Measurements from ENCODE around the gene WDR4.

Gene WDR4

DNA sequence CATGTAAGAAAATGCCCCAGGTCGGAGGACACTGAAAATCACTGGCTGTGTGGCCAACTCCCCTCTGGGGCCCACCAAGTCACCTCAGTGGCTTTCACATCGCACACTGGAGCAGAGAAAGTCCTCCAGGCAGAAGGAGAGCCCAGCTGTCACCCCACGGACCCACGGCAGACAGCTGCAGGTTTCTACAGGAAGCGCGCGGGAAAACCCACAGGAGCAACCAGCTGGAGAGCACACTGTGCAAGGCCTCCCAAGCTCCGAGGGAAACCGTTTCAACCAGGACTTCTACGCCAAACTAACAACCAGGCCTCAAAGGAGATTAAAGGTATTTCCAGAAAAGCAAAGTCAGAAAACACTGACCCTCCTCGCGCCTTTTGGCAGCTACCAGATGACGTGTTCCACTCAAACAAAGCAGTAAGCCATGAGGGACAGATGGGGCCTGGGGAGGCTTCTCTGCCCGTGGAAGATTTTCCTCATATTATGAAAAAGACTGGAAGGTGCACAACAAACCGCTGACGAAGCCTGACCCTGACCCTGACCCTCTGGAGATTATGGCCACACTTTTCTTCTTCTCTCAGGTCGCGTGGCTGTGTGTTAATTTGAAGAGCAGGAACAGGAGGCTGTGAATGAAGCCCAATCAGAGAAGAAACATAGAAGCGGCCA lies 21.0 kb downstream of the WDR4 start:
- no peak overlapping the region for H3K4me3 ChIP-seq (ENCODE audit: low read depth, low read length)
- TF ChIP-seq, protein P1, sequence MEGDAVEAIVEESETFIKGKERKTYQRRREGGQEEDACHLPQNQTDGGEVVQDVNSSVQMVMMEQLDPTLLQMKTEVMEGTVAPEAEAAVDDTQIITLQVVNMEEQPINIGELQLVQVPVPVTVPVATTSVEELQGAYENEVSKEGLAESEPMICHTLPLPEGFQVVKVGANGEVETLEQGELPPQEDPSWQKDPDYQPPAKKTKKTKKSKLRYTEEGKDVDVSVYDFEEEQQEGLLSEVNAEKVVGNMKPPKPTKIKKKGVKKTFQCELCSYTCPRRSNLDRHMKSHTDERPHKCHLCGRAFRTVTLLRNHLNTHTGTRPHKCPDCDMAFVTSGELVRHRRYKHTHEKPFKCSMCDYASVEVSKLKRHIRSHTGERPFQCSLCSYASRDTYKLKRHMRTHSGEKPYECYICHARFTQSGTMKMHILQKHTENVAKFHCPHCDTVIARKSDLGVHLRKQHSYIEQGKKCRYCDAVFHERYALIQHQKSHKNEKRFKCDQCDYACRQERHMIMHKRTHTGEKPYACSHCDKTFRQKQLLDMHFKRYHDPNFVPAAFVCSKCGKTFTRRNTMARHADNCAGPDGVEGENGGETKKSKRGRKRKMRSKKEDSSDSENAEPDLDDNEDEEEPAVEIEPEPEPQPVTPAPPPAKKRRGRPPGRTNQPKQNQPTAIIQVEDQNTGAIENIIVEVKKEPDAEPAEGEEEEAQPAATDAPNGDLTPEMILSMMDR (IDR thresholded peaks at IDR 0.05; ENCODE audit: borderline replicate concordance, insufficient read depth, low read depth, low read length), result no peak

DNA sequence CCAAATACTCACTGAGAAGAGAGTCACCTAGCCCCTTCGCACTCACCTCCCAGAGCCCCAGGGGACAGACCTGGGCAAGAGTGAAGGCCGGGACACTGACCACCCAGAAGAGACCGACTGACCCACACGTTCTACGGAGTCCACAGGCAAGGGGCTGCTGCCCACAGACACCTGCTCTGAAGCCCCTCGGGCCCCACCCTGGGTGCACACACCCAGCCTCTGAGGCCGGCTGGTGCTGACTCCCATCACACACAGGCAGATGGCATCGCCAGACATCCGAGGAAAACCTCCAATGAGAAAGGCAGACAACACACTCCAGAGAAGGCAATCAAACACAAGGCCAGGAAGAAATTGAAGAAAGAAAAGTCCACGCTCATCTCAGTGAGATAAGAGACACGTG lies 22.1 kb downstream of the WDR4 start:
- H3K4me3 ChIP-seq (ENCODE audit: low read depth, low read length), result no peak overlapping the region
- TF ChIP-seq, protein P1 (IDR thresholded peaks at IDR 0.05; ENCODE audit: borderline replicate concordance, insufficient read depth, low read depth, low read length), result no peak

DNA sequence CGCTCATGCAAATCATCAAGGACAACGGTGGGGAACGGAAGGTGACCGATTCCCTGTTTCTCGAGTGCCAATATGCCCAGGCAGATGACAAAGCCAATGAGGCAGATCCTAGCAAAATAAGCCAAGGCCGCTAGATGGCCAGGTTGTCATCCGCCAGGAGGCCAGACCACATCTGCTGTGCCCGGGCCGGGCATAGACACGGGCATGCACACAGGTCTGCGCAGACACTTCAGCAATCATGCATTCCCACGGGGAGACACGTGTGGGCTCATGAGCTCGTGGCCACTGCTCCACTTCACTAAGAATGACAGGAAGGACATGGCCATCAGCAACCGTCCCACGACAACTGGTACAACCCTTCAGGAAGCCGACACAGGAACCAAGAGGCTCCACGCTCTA lies 23.4 kb downstream of the WDR4 start:
- no peak overlapping the region for H3K4me3 ChIP-seq (ENCODE audit: low read depth, low read length)
- TF ChIP-seq, protein P1 (IDR thresholded peaks at IDR 0.05; ENCODE audit: borderline replicate concordance, insufficient read depth, low read depth, low read length), result no peak

DNA sequence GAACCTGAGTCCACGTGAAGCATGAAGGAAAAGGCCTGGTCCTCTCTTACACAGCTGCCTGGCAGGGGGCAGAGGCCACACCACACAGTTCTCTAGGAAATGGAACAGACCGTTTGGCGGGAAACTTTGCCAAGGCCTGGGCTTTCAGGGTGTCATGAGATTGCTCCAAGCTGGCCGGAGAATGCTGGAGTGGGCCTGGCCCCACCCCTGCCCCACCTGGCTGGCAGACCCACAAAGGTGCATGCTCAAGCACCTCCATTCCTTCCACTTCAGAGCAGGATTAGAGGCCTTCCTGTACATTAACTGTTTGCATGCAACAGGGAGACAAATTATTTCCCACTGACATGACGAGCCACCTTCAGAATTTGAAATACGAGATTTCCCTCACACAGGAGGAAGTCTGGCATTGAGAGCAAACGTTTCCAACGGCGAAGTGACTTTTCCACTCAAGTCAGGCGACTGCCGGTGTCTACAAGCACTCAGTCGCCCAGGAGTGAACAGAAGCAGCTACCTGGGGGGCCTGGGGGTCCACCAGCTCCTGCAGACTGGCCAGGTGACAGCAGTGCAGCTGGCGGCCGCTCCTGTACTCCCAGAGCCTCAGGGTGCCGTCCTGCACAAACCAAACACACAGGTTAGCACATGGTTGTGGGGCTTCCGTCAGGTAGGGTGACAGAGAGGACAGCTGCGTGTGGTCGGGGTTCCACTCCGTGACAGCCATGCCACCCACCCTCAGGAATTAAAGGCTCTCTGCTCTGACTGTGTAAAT lies 24.0 kb downstream of the WDR4 start:
- TF ChIP-seq, protein P1 (IDR thresholded peaks at IDR 0.05; ENCODE audit: borderline replicate concordance, insufficient read depth, low read depth, low read length), result no peak
- no peak overlapping the region for H3K4me3 ChIP-seq (ENCODE audit: low read depth, low read length)

DNA sequence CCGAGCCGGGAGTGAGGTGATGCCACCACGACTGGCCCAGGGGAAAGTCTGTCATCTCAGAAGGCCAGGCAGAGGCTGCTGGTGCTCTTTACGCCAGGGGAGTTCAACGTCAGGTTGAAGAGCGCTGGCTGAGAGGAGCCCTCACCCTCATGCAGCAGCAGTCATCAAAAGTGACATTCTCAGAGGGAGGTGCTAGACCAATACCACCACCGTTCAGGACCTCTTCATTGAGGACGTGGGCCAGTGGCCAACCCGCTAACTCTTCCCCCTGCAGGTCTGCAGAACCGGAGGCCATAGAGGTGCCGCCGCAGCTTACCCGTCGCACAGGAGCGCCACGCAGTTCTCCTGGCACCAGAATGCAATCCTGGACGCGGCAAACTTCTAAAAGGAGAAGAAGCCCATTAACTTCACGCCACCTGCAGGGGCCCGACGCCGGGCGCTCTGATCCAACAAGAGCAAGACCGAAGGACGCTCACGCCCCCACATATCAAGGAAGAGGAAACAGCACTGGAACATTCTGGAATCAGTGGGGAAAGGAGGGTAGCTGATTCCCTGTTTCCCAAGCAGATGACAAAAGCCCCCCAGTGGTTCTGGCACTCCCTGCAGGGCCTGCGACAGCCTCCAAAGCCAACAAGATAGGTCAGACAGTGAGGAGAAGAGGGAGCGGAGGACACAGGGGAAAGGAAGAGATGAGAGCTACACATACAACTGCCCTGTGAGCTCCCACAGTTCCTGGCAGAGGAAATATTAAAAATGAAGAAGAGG lies 24.9 kb downstream of the WDR4 start:
- H3K4me3 ChIP-seq (ENCODE audit: low read depth, low read length), result no peak overlapping the region
- TF ChIP-seq, protein P1 (IDR thresholded peaks at IDR 0.05; ENCODE audit: borderline replicate concordance, insufficient read depth, low read depth, low read length), result no peak

DNA sequence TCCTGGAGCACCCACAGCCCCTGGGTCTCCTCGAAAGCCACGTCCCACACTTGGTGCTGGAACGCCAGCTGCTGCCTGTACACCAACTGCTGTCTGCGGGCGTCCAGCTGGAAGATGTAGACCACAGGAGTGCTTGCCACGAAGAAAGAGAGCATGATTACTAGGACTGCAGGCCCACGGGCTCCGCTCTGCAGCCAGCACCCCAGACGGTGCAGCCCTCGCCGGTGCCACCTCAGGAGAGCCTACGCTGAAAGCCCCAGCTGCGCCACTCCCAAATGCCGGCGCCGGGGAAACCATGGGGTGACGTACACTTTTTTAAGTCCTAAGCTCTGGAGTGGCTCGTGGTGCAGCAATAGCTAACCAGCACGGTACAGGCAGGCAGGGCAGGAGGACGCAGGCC lies 25.7 kb downstream of the WDR4 start:
- H3K4me3 ChIP-seq (ENCODE audit: low read depth, low read length), result no peak overlapping the region
- TF ChIP-seq, protein P1 (IDR thresholded peaks at IDR 0.05; ENCODE audit: borderline replicate concordance, insufficient read depth, low read depth, low read length), result no peak

Measured in GM12875 (cell line).